ENCODE results near the gene ZNF467.

Gene ZNF467

DNA sequence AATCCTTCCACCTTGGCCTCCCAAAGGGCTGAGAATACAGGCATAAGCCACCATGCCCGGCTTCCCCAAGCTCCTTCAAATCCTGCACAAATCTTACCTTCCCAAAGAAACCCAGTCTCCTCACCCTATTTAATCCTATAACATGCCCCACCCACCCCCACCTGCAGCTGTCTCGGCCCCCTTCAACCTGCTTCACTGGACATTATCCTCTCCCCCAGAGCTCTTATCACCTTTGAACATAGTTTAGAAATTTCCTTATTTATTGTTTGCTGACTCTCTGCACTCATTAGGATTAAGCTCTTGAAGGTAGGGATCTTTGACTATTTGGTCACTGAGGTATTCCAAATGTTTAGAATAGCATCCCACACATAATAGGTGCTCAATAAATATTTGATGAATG, 3.5 kb downstream of the ZNF467 start:
- DNase-seq: no peak

DNA sequence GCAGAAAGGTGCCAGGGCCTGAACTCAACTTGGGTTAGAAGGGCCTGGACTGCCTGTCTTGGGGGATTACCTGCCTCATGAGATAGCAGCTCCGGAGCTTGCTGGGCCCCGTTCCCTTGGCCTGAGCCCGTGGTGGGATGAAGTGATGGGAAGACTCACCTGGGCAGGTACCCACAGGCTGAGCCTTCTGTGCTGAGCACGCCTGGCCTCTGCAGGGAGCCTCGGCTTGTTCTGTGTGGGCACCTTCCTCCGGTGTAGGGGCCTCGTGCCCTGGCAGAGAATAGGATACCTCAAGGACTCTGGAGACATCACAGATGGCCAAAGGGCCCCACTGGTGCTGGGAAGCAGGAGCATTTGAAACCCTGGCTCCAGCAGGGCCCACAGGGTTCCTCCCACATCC, 4.5 kb downstream of the ZNF467 start:
- DNase-seq: no peak

GRCh38 chr7:149767068-149767467, 6.3 kb downstream of the ZNF467 start:
- DNase-seq: no peak

DNA sequence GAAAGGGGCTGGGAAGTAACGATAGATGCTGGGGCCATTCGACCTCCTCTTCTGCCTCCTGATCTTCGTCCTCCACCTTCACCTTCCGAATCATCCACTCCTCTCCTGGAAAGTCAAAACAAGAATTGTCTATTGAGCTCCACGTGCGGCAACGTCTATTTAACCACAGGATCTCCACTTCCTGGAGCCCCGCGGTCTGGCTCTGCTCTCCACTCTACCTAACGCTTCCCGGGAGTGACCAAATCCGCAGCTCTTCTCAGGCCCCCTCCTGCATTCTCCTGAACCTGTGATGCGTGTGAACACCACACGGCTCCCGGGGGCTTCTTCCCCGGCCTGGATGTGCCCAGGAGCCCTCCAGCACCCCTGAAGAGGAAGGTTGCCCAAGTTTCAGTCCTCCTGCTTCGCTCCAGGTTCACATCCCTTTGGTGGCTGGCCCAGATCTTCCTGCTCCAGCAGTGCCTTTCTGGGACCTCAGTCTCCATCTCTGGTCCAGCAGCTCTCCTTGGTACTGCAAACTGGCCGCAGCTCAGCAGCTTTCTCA, 7.2 kb downstream of the ZNF467 start:
- no peak for DNase-seq

DNA sequence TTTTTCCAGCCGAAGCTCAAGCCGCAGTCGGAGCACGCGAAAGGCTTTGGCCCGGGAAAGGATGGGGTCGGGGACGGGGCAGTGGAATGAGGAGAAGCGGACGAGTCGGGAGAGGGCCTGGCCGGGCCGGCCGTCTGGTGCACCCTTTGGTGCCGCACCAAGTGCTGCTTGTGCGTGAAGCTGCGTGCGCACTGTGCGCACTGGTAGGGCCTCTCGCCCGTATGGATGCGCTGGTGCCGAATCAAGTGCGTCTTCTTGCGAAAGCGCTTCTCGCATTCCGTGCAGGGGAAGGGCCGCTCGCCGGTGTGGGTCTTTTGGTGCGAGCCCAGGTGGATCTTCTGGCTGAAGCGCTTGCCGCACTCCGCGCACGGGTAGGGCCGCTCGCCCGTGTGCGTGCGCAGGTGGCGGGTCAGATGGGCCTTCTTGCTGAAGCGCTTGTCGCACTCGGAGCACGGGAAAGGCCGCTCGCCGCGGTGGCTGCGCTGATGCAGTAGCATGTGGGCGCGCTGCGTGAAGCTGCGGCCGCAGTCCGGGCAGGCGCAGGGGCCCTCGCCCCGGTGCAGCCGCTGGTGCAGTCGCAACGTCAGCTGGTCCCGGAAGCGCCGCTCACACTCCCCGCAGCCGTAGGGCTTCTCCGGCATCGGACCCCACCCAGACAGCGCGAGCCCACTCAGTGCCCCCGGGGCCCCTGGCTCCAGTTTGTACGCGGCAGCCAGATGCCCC, 7.8 kb downstream of the ZNF467 start:
- DNase-seq: no peak

DNA sequence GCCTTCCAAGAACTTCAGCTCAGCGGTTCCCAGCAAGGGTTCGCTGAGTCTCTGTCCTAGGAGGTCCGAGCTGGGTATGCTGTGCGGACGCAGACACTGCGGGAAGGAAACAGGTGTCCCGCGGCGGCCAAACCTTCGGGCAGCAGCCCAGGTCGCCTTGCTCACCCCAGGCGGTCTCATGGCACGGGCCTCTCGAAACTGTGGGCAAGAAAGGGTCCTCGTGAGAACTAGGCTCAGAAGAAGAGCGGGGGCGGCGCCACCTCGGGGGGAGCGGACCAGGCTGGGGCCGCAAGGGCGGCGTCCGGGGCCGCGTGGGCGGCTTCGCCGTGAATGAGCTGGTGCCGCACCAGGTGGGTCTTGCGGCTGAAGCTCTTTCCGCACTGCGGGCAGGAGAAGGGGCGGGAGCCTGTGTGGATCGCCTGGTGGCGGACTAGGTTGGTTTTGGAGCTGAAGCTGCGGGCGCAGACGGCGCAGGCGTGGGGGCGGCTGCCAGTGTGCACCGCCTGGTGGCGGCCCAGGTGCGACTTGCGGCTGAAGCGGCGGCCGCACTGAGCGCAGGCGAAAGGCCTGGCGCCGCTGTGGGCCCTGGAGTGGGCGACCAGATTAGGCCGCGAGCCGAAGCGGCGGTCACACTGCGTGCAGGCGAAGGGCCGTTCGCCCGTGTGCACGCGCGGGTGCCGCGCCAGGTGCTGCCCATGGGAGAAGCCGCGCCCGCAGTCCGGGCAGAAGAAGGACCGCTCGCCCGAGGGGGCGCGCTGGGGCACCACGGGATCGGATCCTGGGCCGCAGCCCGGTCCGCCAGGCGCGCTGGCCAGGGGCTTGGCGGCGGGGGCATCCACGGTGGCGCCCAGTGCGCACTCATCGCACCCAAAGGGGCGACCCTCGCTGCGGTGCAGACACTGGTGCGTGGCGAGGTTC, 8.6 kb downstream of the ZNF467 start:
- DNase-seq: no peak

- DNase-seq: no peak
These were observed 9.7 kb downstream of the ZNF467 start for GRCh38 chr7:149763563-149764240.

GRCh38 chr7:149762610-149763009, 10.8 kb downstream of the ZNF467 start:
- DNase-seq: no peak

DNA sequence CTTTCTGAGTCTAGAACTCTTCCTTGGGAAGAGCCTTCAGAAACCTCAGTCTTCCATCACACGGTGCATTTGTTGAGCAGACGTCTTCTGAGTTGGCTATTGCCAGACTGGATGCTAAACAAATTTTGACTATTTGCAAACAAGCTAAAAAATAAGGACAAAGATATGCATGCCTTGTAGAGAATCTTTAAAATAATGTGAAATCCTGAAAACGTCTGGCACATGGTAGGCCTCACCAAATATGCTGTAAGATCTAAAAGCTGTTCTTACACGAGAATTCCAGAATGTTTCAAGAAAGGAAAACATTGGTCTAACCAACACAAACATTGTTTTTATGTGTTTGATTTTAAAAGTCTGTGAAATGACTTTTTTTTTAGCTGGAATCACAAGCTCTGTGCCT, 11.3 kb downstream of the ZNF467 start:
- DNase-seq: no peak

GRCh38 chr7:149761307-149761706, 12.1 kb downstream of the ZNF467 start:
- no peak for DNase-seq

- no peak for DNase-seq
These were observed 12.8 kb downstream of the ZNF467 start for GRCh38 chr7:149760538-149760937.

GRCh38 chr7:149759093-149759860, 14.1 kb downstream of the ZNF467 start:
- no peak for DNase-seq

GRCh38 chr7:149753375-149754233, 19.8 kb downstream of the ZNF467 start:
- DNase-seq: peak; percentile 78

DNA sequence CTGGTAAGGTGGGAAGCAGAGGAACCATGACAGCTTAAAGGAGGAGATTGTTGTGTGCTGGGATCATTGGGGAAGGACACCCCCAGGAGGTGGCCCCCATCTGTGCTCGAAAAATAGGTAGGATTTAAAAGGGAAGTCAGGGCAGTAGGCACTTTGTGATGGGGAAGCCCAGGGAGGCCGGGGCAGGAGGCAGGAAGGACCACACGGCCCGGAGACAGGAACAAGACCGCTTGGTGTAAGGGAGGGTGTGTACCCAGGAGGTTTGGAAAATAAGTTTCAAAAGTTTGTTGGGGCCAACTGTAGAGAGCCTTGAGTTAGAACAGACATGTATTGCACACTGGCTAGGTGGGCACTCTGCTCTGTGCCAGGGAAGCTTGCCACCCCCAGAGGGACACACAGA, 20.7 kb downstream of the ZNF467 start:
- DNase-seq: no peak

DNA sequence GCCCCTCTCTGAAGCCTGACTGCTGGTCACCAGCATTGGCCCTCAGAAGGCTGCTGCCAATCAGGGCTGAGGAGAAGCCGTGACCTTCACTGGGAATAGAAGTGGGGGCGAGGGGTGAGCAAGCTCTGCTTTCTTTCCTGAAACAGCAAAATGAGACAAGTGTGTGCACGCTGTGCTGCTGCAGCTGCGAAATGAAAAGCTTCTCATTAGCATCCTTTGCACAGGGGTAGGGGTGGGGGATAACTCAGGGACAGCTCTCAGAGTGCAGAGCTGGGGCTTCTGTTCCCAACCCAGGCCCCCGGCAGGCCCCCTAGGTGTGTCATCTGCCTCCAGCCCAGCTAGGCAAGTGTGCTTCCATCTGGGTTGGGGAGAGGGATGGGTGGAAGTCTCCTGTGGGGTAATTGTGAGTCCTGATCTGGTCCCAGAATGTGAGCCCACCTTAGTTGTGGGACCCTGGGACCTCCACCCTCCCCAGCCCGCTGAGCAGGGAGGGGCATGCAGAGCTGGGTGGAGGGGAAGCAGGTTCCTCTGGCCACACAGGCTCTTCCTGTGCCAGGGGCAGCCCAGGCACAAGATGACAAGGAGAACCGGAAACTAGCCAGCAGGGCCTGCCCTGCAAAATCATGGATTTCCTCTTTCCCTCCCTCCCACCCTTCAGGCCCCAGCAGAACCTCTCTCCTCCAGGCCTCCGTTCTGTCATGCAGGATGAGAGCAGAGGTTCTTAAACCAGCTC, 22.2 kb downstream of the ZNF467 start:
- DNase-seq: no peak

DNA sequence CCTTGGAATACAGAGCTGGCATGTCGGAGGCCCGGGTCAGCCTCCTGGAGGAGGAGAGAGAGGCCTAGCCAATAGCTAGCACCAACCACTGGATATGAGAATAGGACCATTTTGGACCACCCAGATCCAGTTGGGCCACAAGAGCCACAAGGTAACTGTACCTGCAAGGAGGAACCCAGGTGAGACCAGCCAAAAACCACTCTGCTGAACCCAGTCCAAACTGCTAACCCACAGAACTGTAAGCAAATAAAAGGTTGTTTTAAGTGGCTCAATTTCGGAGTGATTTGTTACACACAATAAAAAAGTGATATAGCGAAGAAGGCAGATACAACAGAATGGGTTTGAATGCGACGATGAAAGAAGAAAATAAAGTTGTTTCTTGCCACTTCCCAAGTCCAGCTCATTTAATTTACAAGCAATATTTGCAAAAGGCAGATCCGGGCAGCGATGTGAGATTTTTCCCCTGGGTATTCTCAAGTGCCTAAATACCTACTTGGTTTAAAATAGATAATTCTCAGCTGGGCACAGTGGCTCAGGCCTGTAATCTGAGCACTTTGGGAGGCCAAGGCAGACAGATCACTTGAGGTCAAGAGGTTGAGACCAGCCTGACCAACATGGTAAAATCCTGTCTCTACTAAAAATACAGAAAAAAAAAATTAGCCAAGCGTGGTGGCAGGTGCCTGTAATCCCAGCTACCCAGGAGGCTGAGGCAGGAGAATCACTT, 23.1 kb downstream of the ZNF467 start:
- no peak for DNase-seq

GRCh38 chr7:149748076-149748874, 25.1 kb downstream of the ZNF467 start:
- peak; percentile 63 for DNase-seq

- DNase-seq: no peak
These were observed 29.7 kb downstream of the ZNF467 start for GRCh38 chr7:149743476-149744255.

All from DMS53 (cell line).